SH-SY5Y (cell line): Measurements from ENCODE around the gene VPS13D.

ENCODE experiments used
- GATA2 ChIP-seq: IDR thresholded peaks from 2 replicates; pipeline ENCODE4 v1.6.1; 2011; ENCODE audit warnings: mild to moderate bottlenecking, low read depth, low read length
- GATA3 ChIP-seq: IDR thresholded peaks from 2 replicates; pipeline ENCODE4 v1.6.1; 2011; ENCODE audit warnings: low read depth, mild to moderate bottlenecking, low read length, moderate library complexity

- TF ChIP-seq GATA3: no peak
- TF ChIP-seq GATA2: no peak
These were observed 103.4 kb downstream of the VPS13D start for GRCh38 chr1:12333036-12333785.
